Peyer's patch (tissue), 4 donors: ENCODE measurements around the gene MIOS. TPM values are rescaled to one million over a fixed set of nuclear protein-coding genes. Genes with fewer than 3 reads are reported as not detected.
A peak's percentile ranks its signal among the peaks of the same experiment; 100 is the strongest.

Experiments used
- DNase-seq, 3 donors: peaks; one replicate each; pipeline ENCODE4 v3.0.0-alpha.2; 2017 to 2019
- H3K27ac ChIP-seq, 4 donors: fragments of 200-600 bp; sonication (generic); one replicate each; pipeline ENCODE4 v1.5.1; 2016 to 2019
- H3K27me3 ChIP-seq, 2 donors: fragments of 200-600 bp; sonication (generic); one replicate each; pipeline ENCODE4 v1.5.1; 2019
- H3K36me3 ChIP-seq, 3 donors: fragments of 200-600 bp; sonication (generic); one replicate each; pipeline ENCODE4 v1.5.1; 2016 to 2019
- H3K4me1 ChIP-seq, 4 donors: fragments of 200-600 bp; sonication (generic); one replicate each; pipeline ENCODE4 v1.5.1; 2016 to 2019
- H3K4me3 ChIP-seq, 4 donors: fragments of 200-600 bp; sonication (generic); 1 replicate in 3 of 4; 2 replicates in 1 of 4; pipeline ENCODE4 v1.5.1; 2016 to 2019; ENCODE audit warnings: mild to moderate bottlenecking in 1 of 4
- H3K9me3 ChIP-seq, 4 donors: fragments of 200-600 bp; sonication (generic); one replicate each; pipeline ENCODE4 v1.5.1; 2016 to 2019; ENCODE audit warnings: mild to moderate bottlenecking in 1 of 4
- CTCF ChIP-seq, 6 experiments: fragments of 450-650 bp in 4 of 6; fragments of 200-600 bp in 2 of 6; sonication (generic) in 1 of 6; IDR thresholded peaks; one replicate each; pipeline ENCODE4 v1.5.1; 2017 to 2019; ENCODE audit warnings: antibody characterized with exemption in 6 of 6, mild to moderate bottlenecking in 3 of 6, moderate library complexity in 1 of 6
- POLR2A ChIP-seq, 2 donors: fragments of 450-650 bp; IDR thresholded peaks; one replicate each; pipeline ENCODE4 v1.5.1; 2017; ENCODE audit warnings: antibody characterized with exemption in 2 of 2, mild to moderate bottlenecking in 2 of 2, moderate library complexity in 2 of 2
- total RNA-seq, 4 donors: library from RNA; depleted of rRNA; stranded (reverse); fragments of >200 nt; gene quantifications; one replicate each; pipeline ENCODE4 v1.1.0, GENCODE V29; 2016

Gene MIOS
- total RNA-seq, 4 donors from 2014 or later: 17.1 to 42.9 (median 26.8) TPM

DNA sequence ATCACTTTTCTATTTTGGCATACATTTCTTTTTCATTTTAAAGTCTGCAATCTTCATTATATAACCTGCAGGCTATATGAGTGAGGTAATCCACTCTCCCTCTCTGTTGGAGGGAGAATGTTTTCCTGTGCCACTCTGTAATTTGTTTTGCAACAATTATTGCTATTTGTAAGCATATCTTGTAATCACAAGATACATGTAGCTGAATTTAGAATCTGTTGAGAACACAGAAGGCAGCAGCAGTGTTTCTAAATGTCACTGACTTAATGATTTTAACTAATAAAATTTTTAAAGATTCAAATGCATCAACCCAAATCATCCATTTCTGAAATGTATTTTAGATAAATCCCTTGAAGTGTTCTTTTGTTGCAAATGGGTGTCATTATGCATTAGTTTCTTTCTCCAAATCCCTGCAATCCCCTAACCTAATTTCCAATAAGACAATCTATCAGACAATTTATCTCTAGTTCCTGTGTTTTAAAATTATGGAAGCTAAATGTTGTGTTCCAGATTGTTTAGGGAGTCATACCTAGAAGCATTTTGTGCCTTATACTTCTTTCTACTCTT lies 54.0 kb downstream of the MIOS start:
- no peaks in the 10 kb centered on the region for H3K9me3 ChIP-seq
- no peak overlapping the region for H3K4me3 ChIP-seq
- no peaks in the 10 kb centered on the region for H3K36me3 ChIP-seq
- H3K4me1 ChIP-seq: no peaks in the 10 kb centered on the region
- no peak overlapping the region for H3K27ac ChIP-seq
- no peak for TF ChIP-seq POLR2A (IDR thresholded peaks at IDR 0.05)
- TF ChIP-seq CTCF (IDR thresholded peaks at IDR 0.05): no peak
- H3K27me3 ChIP-seq: no peaks in the 10 kb centered on the region
- no peak for DNase-seq

- H3K27me3 ChIP-seq: no peaks in the 10 kb centered on the region
- no peak overlapping the region for H3K27ac ChIP-seq
- no peak for DNase-seq
- H3K36me3 ChIP-seq: no peaks in the 10 kb centered on the region
- no peak for TF ChIP-seq POLR2A (IDR thresholded peaks at IDR 0.05)
- TF ChIP-seq CTCF (IDR thresholded peaks at IDR 0.05): no peak
- H3K9me3 ChIP-seq: peaks cover 0 to 5% (median 0%) of the 10 kb centered on the region in 4 donors
- no peak overlapping the region for H3K4me3 ChIP-seq
- H3K4me1 ChIP-seq: no peaks in the 10 kb centered on the region
These were observed 61.8 kb downstream of the MIOS start for GRCh38 chr7:7628476-7628875.

- no peak overlapping the region for H3K27ac ChIP-seq
- H3K27me3 ChIP-seq: no peaks in the 10 kb centered on the region
- H3K4me1 ChIP-seq: no peaks in the 10 kb centered on the region
- peaks cover 0 to 7% (median 0%) of the 10 kb centered on the region in 3 donors for H3K36me3 ChIP-seq
- no peak for DNase-seq
- TF ChIP-seq POLR2A (IDR thresholded peaks at IDR 0.05) (no peak), CTCF (IDR thresholded peaks at IDR 0.05) (no peak)
- no peak overlapping the region for H3K4me3 ChIP-seq
- peaks cover 0 to 5% (median 0%) of the 10 kb centered on the region in 4 donors for H3K9me3 ChIP-seq
These were observed 64.1 kb downstream of the MIOS start for GRCh38 chr7:7630626-7631329.

DNA sequence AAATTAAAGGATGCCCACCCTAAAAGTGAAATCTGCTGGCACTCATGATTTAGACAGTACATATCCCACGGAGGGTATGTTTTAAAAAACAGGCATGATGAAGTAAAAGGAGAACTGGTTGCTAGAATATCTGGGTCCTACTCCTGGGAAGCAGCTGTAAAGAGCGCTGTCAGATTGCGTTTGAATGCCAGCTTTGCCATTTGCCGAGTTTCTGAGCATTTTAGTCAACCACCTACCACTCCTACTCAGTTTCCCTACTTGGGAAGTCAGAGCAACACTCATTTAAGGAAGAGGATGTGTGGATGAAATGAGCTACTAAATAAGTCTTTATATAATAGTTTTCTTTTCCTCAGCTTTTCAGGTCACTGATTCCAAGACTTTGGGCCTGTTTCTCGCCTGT lies 72.7 kb downstream of the MIOS start:
- DNase-seq: no peak
- no peaks in the 10 kb centered on the region for H3K9me3 ChIP-seq
- H3K36me3 ChIP-seq: peaks cover 0 to 11% (median 0%) of the 10 kb centered on the region in 3 donors
- H3K27me3 ChIP-seq: no peaks in the 10 kb centered on the region
- no peak for TF ChIP-seq POLR2A (IDR thresholded peaks at IDR 0.05)
- peak overlapping the region; percentile 83 to 97 (median 88) for H3K27ac ChIP-seq
- H3K4me1 ChIP-seq: peaks cover 0 to 16% (median 7%) of the 10 kb centered on the region in 4 donors
- H3K4me3 ChIP-seq: peak overlapping the region; percentile 70 to 93 (median 82)

DNA sequence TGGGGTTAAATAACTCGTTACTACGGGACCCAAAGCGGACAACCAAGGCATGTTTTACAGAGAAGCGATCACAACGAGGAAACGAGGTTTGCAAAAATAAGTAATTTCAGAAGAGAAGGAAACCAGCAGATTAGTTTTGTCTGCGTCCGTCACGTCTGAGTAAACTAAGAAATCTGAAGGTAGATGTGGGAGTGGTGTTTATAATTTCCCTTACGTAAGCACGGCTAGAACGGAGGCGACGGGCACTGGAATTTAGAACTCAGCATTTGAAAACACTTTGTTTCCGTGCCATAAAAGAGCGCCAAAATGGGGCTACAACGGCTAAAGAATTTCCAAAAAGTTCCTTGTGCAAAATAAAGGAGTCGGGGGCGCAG lies 73.2 kb downstream of the MIOS start:
- Histone ChIP-seq H3K4me1 (peaks cover 0 to 16% (median 7%) of the 10 kb centered on the region in 4 donors), H3K27ac (peak overlapping the region; percentile 83 to 97 (median 88)), H3K4me3 (peak overlapping the region; percentile 70 to 93 (median 82)), H3K27me3 (no peaks in the 10 kb centered on the region), H3K9me3 (no peaks in the 10 kb centered on the region), H3K36me3 (peaks cover 0 to 11% (median 0%) of the 10 kb centered on the region in 3 donors)
- DNase-seq: peak in 2 of 3 donors; percentile 37 to 64
- TF ChIP-seq CTCF (IDR thresholded peaks at IDR 0.05) (no peak), POLR2A (IDR thresholded peaks at IDR 0.05) (no peak)
